GM18858 (cell line): ENCODE data around the gene SCUBE1.
A peak's percentile ranks its signal among the peaks of the same experiment; 100 is the strongest.

Experiments used
- ATAC-seq: cut with Tn5 transposase; IDR thresholded peaks from one replicate; pipeline ENCODE4 v1.9.1; 2021; ENCODE audit not compliant: unreplicated experiment

The SCUBE1 gene

GRCh38 chr22:43202756-43203410, 140.3 kb downstream of the SCUBE1 start:
- ATAC-seq = no peak

- ATAC-seq = no peak
Measured at GRCh38 chr22:43202326-43202725, 140.8 kb downstream of the SCUBE1 start.

- ATAC-seq = no peak
Measured at GRCh38 chr22:43201486-43202219, 141.5 kb downstream of the SCUBE1 start.

GRCh38 chr22:43200555-43200954, 142.6 kb downstream of the SCUBE1 start:
- ATAC-seq = no peak

GRCh38 chr22:43200031-43200430, 143.1 kb downstream of the SCUBE1 start:
- no peak for ATAC-seq

GRCh38 chr22:43199541-43199940, 143.6 kb downstream of the SCUBE1 start:
- ATAC-seq = no peak

GRCh38 chr22:43198936-43199335, 144.2 kb downstream of the SCUBE1 start:
- ATAC-seq = no peak

- no peak for ATAC-seq
Measured at GRCh38 chr22:43198126-43198525, 145.0 kb downstream of the SCUBE1 start.

GRCh38 chr22:43197271-43197941, 145.8 kb downstream of the SCUBE1 start:
- ATAC-seq = no peak

GRCh38 chr22:43191831-43192230, 151.3 kb downstream of the SCUBE1 start:
- no peak for ATAC-seq

GRCh38 chr22:43188829-43189545, 154.2 kb downstream of the SCUBE1 start:
- ATAC-seq = no peak

- ATAC-seq = peak; percentile 61
Measured at GRCh38 chr22:43187171-43188099, 155.7 kb downstream of the SCUBE1 start.

GRCh38 chr22:43186272-43187170, 156.7 kb downstream of the SCUBE1 start, which contains the start of gene TTLL12:
TTLL12 (minus strand) TSS chr22:43187134; CDS start chr22:43187069, 65 bp downstream.
- ATAC-seq = peak; percentile 30

- no peak for ATAC-seq
Measured at GRCh38 chr22:43185860-43186261, 157.3 kb downstream of the SCUBE1 start.

- ATAC-seq = no peak
Measured at GRCh38 chr22:43183496-43184277, 159.5 kb downstream of the SCUBE1 start.

- no peak for ATAC-seq
Measured at GRCh38 chr22:43182726-43183125, 160.4 kb downstream of the SCUBE1 start.

- ATAC-seq = no peak
Measured at GRCh38 chr22:43182118-43182517, 161.1 kb downstream of the SCUBE1 start.

GRCh38 chr22:43181321-43182076, 161.7 kb downstream of the SCUBE1 start:
- ATAC-seq = no peak
